ENCODE data around the gene HOXB4. TPM values are rescaled to one million over a fixed set of nuclear protein-coding genes. Genes with fewer than 3 reads are reported as not detected.

Gene HOXB4
- 16.8 TPM for polyA plus RNA-seq (ENCODE audit: insufficient read length)
- long read RNA-seq, donor 1, transcript HOXB4-201 (2 exons, 3,757 nt): major isoform, 8 of 8 reads
- long read RNA-seq, donor 1, partial matches to known transcripts: 0 of 8 reads
- long read RNA-seq, donor 1, other reads (novel, unspliced or antisense): 0 of 8 reads
- long read RNA-seq, donor 2, transcript HOXB4-201 (2 exons, 3,757 nt): major isoform, 8 of 8 reads
- long read RNA-seq, donor 2, partial matches to known transcripts: 0 of 8 reads
- long read RNA-seq, donor 2, other reads (novel, unspliced or antisense): 0 of 8 reads
- long read RNA-seq, donor 3, partial matches to known transcripts: 0 of 1 reads
- long read RNA-seq, donor 3, other reads (novel, unspliced or antisense): 0 of 1 reads
- long read RNA-seq, donor 4: 0 reads
- long read RNA-seq, donor 5, transcript HOXB4-201 (2 exons, 3,757 nt): major isoform, 6 of 6 reads
- long read RNA-seq, donor 5, partial matches to known transcripts: 0 of 6 reads
- long read RNA-seq, donor 5, other reads (novel, unspliced or antisense): 0 of 6 reads
- long read RNA-seq, donor 6, partial matches to known transcripts: 0 of 4 reads
- long read RNA-seq, donor 6, other reads (novel, unspliced or antisense): 0 of 4 reads
- long read RNA-seq, donor 7, transcript HOXB4-201 (2 exons, 3,757 nt): major isoform, 12 of 12 reads
- long read RNA-seq, donor 7, partial matches to known transcripts: 0 of 12 reads
- long read RNA-seq, donor 7, other reads (novel, unspliced or antisense): 0 of 12 reads
- long read RNA-seq, donor 8, partial matches to known transcripts: 0 of 3 reads
- long read RNA-seq, donor 8, other reads (novel, unspliced or antisense): 0 of 3 reads

DNA sequence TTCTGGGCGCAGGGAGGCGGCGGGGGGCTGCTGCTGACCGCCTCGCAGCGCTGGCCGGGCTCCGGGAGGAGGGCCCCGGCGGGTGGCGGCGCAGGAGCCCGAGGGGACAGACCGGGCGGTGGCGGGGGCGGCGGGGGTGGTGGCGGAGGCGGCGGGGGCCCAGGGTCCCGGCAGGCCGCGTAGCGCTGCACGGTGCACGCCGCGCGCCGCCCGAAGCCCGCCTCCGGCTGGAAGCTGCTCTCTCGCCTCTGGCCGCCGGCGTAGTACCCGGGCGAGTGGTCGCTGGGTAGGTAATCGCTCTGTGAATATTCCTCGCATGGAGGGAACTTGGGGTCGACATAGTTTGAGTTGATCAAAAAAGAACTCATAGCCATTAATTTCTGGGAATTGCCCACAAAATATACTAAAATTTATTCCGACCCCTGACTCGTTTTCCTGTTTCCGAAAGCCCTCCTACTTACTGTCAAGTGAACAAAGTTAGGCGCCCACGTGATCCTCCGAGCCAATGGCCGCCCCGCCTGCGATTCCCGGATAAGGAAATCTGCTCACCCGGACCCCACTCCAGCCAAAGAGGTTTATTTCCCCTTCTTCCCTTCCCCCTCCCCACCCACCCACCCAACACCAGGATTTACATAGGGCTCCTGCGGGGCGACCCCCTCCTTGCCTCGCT lies at the start of gene HOXB4:
Gene HOXB4, minus strand, starts transcription at position 405 of the 670 bp plus-strand sequence. Its CDS starts 31 bp downstream, at position 374.
- no peak for DNase-seq

DNA sequence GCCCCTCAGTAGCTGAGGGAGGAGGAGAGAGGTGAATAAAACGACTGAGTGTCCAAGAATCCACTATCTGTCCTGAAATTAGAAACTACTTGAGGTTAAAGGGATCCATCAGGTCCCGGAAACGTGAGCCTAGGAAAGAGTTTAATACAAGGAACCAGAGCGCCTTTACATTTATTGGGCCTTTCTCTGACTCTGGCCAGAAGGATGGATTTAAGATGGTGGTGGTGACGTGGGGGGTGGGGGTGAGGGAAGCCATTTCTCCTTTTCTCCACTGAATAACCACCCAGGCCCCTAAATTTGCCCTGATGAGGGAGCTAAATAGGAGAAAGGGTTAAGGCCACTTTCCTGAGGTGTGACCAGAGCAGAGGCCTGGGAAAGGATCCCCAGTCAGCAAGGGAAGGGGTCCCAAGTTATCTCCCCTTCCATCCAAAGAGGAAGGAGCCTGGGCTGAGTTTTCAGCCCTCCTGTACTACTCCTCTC lies 49.0 kb upstream of the HOXB4 start:
- DNase-seq: no peak

DNA sequence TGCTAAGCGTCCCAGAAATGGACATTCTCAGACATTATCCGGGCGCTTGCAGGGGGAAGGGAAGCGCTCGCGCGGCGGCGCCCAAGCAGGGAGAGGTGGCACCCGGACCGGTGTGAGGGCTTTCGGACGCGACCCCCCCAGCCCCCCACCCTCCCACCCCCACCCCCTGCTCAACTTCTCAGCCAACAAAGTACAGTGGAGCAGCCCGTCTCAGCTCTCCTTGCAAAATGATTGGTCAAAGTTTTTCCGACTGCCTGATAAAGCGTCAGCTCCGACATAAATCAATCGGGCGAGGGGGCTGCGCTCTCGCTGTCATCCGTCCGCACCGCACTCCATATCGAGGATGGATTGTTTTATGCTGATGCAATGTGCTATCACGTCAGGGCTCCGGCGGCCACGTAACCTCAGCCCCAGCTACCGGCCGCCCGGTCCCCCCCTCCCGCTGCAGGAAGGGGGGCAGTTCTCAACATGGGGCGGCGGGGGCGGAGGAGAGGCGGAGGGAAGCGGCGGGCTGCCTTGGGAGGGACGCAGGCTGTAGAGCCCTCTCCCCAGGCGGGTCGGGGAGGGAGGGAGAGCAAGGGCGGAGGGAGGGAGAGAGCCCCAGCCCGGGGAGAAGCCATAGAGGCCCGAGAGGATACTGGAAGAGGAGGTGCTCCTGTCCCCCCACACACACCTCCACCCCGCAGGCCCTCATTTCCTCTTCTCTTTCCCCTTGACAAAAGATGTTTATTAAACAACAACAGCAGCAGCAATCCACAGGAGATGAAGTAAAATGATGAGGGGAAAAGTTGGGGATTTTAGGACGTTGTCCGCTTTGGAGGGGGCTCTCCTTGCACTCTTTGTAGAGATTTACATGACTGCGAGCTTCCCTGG lies 48.3 kb upstream of the HOXB4 start, which contains the start of gene HOXB9:
Gene HOXB9, minus strand, starts transcription at position 114 of the 873 bp plus-strand sequence. Its CDS starts 89 bp downstream, at position 25.
- DNase-seq: peak; percentile 83

DNA sequence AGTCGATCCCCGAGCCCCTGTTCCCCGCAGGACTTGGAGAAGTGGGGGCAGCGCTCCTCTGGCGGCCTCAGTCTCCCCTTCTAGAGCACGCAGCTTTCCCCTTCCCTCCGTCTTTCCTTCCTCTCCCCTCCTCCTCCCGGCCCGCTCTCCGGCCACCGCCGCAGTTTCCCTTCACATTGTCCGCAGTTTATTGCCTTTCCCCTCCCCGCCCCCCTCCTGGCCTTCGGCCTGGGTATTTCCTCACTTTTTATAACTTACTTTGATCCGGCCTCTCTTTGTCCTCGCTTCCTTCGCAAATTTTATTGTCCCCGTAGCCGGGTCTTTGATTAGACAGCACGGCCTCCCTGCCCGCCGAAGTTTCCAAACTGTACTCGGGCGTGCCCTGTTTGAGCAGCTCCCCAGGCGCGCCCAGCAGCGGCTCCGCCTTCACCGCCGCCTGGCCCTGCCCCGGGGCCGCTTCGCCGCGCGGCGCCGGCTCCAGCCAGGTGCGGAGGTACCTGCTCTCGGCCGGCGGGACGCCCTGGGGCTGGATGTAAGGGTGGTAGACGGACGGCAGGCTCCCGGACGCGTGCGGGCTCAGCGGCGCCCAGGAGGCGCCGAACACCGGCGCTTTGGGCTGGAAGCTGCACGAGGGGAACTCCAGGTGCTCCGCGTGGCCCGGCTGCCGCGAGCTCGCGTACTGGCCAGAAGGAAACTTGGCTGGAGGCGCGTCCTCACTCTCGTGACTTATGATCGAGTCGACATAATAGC lies 47.5 kb upstream of the HOXB4 start:
- peak; percentile 39 for DNase-seq

DNA sequence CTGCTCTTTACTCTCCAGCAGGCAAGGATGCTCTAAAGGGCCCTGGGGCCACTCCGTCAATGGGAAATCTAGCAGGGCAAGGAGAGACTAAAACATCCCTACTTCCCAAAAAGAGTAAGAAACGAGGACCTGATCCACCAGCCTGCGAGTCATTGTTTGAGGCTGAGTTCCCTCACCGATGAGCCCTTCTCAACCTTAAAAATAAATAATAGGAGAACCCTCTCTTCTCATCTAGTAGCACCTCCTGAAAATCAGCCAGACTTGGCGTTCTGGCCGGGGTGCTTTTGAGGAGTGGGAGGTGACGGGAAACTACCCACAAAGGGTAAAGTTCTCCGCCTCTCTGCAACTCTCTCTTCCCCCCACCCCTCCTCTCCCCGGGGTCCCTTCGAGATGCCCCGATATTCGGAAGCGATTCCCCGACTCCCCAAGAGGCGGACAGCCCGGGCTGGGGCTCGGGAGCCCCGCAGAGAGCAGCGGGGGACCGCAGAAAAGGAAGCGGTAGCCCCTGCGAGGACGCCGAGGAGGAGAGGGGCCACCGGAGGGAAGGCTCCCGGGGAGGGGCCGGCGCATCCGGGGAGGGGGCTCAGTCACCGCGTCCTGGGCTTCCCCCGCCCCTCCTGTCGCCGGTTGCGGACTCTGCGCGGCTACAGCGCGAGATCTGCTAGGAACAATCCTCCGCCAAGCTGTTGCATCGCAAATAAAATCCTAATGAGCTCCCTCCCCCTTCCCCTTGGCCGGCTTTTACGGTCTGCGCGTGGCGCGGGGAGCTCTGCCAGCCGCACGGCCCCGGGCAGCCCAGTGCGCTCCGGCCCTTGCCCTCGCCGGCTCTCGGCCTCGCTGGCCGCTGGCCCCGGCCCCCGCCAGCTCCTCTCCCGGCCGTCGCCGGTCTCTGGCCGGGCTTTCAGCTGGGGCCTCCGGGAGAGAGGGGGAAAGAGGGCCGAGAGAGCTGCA lies 46.7 kb upstream of the HOXB4 start:
- peak; percentile 38 for DNase-seq

DNA sequence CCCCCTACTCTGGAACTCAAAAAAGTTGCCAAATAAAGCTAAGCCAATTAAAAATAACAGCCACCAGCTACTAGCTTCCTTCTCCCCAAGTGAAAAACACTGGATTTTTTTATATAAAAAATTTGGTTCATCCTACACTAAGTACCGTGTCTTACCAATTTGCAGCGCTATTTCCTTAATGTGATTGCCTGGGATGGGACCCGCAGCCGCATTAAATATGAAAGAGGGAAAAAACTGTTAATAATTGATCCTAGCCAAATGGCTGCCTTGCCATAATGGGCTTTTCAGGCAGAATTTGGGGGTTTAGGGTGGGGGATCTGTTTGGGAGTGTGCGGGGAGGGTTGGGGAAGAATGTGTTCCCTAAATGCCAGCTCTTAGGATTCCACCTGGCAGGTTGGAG lies 46.0 kb upstream of the HOXB4 start:
- no peak for DNase-seq

GRCh38 chr17:48623583-48623982 lies 45.4 kb upstream of the HOXB4 start:
- DNase-seq: no peak

DNA sequence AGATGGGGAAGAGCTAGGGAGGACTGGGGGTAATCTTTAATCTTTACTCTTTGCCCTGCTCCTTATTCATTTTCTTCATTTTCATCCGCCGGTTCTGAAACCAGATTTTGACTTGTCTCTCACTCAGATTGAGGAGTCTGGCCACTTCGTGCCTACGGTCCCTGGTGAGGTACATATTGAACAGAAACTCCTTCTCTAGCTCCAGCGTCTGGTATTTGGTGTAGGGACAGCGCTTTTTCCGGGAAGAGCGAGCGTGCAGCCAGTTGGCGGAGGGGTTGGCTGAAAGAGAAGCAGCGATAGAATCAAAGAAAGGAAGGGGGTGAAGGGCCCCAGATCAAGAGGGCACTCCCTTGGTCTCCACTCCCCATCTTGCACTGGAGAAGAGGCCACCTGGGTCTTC lies 44.7 kb upstream of the HOXB4 start:
- DNase-seq: no peak

DNA sequence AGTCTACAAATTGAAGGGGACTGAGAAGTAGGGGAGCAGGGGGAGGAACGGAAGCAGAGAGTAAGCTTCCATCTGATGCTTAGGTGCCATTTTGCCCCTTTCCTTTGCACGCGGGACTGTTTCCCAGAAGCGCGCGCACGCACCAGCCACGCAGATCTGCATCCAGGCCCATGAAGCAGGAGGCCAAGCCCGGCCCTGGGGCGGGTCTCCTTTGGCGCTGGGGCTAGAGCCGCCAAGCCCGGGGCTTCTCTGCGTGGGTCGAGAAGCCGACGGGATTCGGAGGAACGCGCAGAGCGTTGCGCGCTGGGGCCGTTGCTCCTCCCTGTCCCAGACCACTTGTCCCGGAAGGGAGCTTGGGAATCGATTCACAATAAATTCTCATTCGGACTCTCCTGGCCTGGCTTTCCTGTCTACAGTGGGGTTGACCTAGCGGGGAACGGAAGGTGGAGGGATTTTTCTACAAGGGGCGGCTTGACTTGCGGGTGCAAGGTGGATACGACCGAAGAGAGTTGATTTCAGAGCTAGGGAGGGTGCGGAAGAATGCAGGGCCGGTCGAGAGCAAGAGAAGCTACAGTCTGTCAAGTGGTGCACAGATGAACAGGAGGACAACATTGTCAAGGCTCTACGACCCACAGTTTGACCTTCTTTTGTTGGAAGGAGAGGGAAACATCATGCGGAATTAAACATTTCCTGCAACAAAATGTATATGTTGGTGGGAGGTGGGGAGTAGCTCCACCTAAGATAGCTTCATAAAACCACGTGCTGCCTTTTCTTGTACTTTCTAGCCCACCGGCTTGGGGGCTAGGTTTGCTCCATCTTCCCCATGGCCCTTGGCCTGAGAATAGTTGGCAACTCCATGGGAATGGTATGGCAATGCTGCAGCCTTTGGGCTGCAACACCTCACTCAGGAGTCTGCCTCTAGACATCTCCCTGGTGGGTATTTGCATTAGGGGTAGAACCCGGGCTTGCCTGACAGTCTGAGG lies 43.6 kb upstream of the HOXB4 start:
- DNase-seq: no peak

- peak; percentile 44 for DNase-seq
These were observed 42.5 kb upstream of the HOXB4 start for GRCh38 chr17:48620461-48621139.

GRCh38 chr17:48619826-48620449 lies 41.8 kb upstream of the HOXB4 start:
- DNase-seq: no peak

DNA sequence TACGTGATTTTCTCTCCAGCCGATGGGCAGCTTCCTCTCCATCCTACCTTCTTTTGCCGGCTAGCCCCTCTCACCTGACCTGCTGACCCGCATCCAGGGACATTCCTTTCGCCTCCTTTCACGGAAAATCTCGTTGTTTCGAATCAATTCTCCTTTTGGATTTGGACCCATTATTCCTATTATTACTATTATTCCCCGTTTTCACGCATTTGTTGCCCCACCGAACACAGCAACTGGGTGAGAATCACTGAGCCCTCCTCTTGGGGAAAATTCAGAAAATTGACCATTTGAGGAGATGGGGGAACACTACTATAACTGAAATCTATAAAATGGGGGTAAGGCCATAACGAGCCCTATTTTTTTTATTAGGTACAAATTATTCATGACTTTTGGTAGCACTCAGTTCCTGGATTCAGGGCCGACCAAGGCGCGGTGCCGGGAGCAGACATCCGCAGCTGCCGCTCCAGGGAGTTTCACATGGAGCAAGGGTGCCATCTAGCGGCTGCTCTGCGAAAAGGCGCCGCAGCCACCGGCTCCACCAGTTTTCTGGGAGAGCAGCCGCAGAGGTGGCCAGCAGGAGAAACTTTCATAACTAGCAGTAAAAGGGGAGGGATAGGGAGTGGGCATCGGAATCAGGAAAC lies 40.2 kb upstream of the HOXB4 start:
- DNase-seq: peak; percentile 93

GRCh38 chr17:48617471-48618255 lies 39.5 kb upstream of the HOXB4 start:
- DNase-seq: peak; percentile 33

- no peak for DNase-seq
These were observed 38.7 kb upstream of the HOXB4 start for GRCh38 chr17:48616717-48617470.
